ENCODE data around the gene MAD1L1. TPM values are rescaled to one million over a fixed set of nuclear protein-coding genes. Genes with fewer than 3 reads are reported as not detected.
A peak's percentile ranks its signal among the peaks of the same experiment; 100 is the strongest.

MAD1L1 gene
- total RNA-seq, 1 experiment from 2014 or later = 43.8 TPM

DNA sequence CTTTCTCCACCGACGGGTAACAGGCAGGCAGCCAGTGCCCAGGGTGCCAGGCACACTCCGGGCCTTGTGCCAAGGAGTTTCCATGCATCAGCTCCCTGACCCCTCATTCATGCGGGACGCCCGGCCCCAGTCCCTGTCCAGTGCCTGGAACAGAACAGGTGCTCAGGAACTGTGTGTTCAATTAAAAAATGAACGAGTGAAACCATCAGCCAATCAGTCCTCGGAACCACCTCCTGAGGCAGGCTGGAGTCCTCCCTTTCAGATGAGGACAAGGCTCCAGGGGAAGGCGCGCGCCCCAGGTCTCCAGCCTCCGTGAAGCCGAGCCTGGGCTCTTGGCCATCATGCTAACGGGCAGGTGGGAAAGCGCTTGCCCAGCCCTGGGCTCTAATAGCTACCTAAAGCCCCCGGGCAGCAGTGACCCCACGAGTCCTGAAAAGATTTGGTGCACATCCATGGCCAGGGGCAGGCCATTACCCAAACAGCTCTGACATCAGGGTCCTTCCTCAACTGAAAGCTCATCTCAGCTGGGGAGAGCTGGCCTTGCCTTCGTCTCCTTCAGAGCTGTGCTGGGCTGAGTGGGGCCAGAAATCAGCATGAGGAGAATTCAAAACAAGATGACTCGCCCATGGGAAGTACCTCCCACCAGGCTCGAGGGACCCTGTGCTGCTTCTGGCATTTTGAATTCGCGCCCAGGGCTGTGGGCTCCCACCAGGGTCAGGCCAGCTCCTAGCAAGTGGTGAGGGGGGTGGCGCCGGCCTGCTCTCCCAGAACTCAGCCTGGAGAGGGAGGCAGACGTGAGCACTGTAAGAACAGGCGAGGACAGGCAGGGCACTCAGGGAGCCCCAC lies 200.5 kb downstream of the MAD1L1 start:
- H3K4me3 Mint-ChIP-seq = no peak overlapping the region
- DNase-seq (ENCODE audit: low spot score) (no peak), ATAC-seq (0 out of 2 replicates have a peak, but pooled peaks have one; percentile 41)
- CTCF ChIA-PET = interaction anchor here (1.5 kb wide), 1 partner anchor 163 kb away, joined by 4 read pairs; no protein-coding TSS in a partner anchor
- peak overlapping the region; percentile 91 for H3K27ac Mint-ChIP-seq
- H3K36me3 Mint-ChIP-seq = peaks cover 10% of the 10 kb centered on the region
- H3K4me1 Mint-ChIP-seq = peaks cover 12% of the 10 kb centered on the region
- POLR2A ChIA-PET = no interaction called here
- no peaks in the 10 kb centered on the region for H3K27me3 Mint-ChIP-seq (ENCODE audit: low read depth)
- H3K9me3 Mint-ChIP-seq = peaks cover 10% of the 10 kb centered on the region
- TF ChIP-seq, protein P1, sequence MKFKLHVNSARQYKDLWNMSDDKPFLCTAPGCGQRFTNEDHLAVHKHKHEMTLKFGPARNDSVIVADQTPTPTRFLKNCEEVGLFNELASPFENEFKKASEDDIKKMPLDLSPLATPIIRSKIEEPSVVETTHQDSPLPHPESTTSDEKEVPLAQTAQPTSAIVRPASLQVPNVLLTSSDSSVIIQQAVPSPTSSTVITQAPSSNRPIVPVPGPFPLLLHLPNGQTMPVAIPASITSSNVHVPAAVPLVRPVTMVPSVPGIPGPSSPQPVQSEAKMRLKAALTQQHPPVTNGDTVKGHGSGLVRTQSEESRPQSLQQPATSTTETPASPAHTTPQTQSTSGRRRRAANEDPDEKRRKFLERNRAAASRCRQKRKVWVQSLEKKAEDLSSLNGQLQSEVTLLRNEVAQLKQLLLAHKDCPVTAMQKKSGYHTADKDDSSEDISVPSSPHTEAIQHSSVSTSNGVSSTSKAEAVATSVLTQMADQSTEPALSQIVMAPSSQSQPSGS (CRISPR knock-in tag; IDR thresholded peaks at IDR 0.05; ENCODE audit: borderline replicate concordance, low read depth) = no peak

DNA sequence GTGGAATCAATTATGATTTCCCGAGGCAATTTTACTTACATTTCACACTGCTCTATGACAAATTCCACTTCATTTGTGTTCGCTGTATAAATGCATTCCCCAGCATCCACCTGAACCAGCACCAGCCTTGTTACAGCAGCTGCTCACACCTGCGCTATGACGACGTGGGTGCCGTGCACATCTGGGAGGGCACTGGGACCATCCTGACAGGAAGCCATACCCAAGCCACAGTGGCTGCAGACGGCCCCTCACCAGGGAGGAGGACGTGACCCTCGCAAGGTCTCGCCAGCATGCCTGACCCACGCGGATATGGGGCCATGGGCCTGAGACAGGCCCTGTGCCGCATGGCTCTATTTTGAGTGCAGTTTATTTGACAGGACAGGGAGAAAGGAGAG lies 201.3 kb downstream of the MAD1L1 start:
- peaks cover 12% of the 10 kb centered on the region for H3K4me1 Mint-ChIP-seq
- H3K27ac Mint-ChIP-seq = peak overlapping the region; percentile 88
- ATAC-seq (no peak), DNase-seq (ENCODE audit: low spot score) (no peak)
- peaks cover 13% of the 10 kb centered on the region for H3K36me3 Mint-ChIP-seq
- CTCF ChIA-PET = interaction anchor here (1.0 to 1.5 kb wide), 2 partner anchors 9 to 163 kb away, joined by 3 to 4 read pairs; no protein-coding TSS in a partner anchor
- no peaks in the 10 kb centered on the region for H3K27me3 Mint-ChIP-seq (ENCODE audit: low read depth)
- TF ChIP-seq, protein P2, sequence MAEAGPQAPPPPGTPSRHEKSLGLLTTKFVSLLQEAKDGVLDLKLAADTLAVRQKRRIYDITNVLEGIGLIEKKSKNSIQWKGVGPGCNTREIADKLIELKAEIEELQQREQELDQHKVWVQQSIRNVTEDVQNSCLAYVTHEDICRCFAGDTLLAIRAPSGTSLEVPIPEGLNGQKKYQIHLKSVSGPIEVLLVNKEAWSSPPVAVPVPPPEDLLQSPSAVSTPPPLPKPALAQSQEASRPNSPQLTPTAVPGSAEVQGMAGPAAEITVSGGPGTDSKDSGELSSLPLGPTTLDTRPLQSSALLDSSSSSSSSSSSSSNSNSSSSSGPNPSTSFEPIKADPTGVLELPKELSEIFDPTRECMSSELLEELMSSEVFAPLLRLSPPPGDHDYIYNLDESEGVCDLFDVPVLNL (CRISPR knock-in tag; IDR thresholded peaks at IDR 0.05; ENCODE audit: borderline replicate concordance, low read depth) = no peak
- TF ChIP-seq OVOL2 (CRISPR knock-in tag; IDR thresholded peaks at IDR 0.05; ENCODE audit: borderline replicate concordance) = no peak
- TF ChIP-seq TEAD4 (CRISPR knock-in tag; IDR thresholded peaks at IDR 0.05) = no peak
- TF ChIP-seq ZNF232 (CRISPR knock-in tag; IDR thresholded peaks at IDR 0.05) = no peak
- no peak for TF ChIP-seq SOX15 (CRISPR knock-in tag; IDR thresholded peaks at IDR 0.05)
- TF ChIP-seq, protein P1 (CRISPR knock-in tag; IDR thresholded peaks at IDR 0.05; ENCODE audit: borderline replicate concordance, low read depth) = no peak
- POLR2A ChIA-PET = no interaction called here
- no peak overlapping the region for H3K4me3 Mint-ChIP-seq
- H3K9me3 Mint-ChIP-seq = peaks cover 16% of the 10 kb centered on the region

DNA sequence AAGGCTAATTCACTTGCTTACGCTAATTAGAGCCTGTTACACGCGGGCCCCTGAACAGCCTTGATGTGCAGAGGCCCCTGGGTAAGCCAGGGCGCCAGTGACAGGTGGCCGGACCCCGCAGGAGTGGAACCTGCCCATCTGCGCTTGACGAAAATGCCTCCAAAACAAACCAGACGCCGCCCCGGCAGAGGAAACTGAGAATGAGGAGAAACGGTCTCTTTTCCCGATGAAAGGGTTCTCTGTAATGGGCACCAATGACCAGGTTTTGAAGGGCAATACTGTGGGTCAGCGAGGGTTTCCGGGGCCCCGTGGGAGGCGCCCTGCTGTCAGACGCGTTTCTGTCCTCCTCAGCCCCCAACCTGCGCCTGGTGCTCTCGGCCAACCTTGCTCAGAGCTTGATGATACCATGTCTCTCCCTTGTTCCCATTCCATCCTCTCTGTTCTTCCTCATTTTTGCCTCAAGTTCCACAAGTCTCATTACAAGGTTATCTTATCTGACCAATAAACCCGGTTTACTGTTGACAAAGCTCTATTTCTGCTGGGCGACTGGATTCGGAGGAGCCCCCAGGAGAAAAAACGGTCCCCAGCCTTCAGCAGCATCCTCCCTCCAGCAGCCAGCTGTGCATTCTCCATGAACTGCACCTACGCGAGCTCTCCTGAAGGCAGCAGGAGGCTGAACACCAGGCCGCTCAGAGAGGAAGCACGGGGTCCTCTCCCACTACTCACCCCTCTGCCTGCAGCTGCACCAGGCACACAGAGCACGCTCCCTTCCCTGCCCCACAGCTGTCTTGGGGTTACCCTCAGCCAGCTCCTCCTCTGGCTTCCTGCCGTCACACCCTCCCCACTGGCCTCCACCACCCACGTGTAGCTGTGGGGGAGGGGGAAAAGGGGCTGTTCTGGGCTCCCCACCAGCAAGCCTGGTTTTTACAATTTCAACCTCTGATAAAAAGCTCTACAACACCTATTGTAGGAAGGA lies 202.0 kb downstream of the MAD1L1 start:
- Mint-ChIP-seq H3K36me3 (peaks cover 18% of the 10 kb centered on the region), H3K9me3 (peaks cover 22% of the 10 kb centered on the region), H3K4me1 (peaks cover 12% of the 10 kb centered on the region), H3K27me3 (ENCODE audit: low read depth) (no peaks in the 10 kb centered on the region), H3K4me3 (no peak overlapping the region), H3K27ac (0 out of 2 replicates have a peak overlapping the region, but pooled peaks have one; percentile 88)
- TF ChIP-seq, protein P3, sequence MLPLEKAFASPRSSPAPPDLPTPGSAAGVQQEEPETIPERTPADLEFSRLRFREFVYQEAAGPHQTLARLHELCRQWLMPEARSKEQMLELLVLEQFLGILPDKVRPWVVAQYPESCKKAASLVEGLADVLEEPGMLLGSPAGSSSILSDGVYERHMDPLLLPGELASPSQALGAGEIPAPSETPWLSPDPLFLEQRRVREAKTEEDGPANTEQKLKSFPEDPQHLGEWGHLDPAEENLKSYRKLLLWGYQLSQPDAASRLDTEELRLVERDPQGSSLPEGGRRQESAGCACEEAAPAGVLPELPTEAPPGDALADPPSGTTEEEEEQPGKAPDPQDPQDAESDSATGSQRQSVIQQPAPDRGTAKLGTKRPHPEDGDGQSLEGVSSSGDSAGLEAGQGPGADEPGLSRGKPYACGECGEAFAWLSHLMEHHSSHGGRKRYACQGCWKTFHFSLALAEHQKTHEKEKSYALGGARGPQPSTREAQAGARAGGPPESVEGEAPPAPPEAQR (CRISPR knock-in tag; IDR thresholded peaks at IDR 0.05) = no peak
- DNase-seq (ENCODE audit: low spot score) (peak; percentile 10), ATAC-seq (0 out of 2 replicates have a peak, but pooled peaks have one; percentile 26)
- ChIA-PET CTCF (interaction anchor here (1.0 to 1.5 kb wide), 2 partner anchors 10 to 164 kb away, joined by 3 to 4 read pairs; no protein-coding TSS in a partner anchor), POLR2A (interaction anchor here (0.6 kb wide), 1 partner anchor 361 kb away, joined by 5 read pairs; no protein-coding TSS in a partner anchor)

DNA sequence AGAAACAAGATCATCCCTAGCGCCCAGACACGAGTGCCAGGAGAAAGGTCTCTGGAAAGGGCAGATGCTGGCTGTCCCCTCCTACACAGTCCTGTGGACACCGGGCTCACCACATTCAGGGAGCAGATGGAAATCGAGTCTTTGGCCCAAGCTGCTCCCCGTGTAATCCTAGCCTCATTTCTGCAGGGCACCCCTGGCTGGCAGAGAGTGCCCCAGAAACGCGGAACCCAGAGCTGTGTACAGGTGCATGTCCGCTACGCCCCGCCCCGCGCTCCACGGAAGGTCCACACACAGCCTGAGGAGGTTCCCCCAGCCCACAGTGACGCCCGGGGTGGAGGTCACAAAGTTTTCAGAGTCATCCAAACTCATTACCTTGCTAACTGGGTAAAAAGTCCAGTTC lies 202.8 kb downstream of the MAD1L1 start:
- peaks cover 28% of the 10 kb centered on the region for H3K9me3 Mint-ChIP-seq
- no peak for TF ChIP-seq NFYB (CRISPR knock-in tag; conservative IDR thresholded peaks at IDR 0.05; ENCODE audit: low read depth)
- TF ChIP-seq, protein P4, sequence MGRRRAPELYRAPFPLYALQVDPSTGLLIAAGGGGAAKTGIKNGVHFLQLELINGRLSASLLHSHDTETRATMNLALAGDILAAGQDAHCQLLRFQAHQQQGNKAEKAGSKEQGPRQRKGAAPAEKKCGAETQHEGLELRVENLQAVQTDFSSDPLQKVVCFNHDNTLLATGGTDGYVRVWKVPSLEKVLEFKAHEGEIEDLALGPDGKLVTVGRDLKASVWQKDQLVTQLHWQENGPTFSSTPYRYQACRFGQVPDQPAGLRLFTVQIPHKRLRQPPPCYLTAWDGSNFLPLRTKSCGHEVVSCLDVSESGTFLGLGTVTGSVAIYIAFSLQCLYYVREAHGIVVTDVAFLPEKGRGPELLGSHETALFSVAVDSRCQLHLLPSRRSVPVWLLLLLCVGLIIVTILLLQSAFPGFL (CRISPR knock-in tag; IDR thresholded peaks at IDR 0.05; ENCODE audit: borderline replicate concordance) = no peak
- TF ChIP-seq, protein P2 (CRISPR knock-in tag; IDR thresholded peaks at IDR 0.05; ENCODE audit: borderline replicate concordance, low read depth) = no peak
- TF ChIP-seq, protein P5, sequence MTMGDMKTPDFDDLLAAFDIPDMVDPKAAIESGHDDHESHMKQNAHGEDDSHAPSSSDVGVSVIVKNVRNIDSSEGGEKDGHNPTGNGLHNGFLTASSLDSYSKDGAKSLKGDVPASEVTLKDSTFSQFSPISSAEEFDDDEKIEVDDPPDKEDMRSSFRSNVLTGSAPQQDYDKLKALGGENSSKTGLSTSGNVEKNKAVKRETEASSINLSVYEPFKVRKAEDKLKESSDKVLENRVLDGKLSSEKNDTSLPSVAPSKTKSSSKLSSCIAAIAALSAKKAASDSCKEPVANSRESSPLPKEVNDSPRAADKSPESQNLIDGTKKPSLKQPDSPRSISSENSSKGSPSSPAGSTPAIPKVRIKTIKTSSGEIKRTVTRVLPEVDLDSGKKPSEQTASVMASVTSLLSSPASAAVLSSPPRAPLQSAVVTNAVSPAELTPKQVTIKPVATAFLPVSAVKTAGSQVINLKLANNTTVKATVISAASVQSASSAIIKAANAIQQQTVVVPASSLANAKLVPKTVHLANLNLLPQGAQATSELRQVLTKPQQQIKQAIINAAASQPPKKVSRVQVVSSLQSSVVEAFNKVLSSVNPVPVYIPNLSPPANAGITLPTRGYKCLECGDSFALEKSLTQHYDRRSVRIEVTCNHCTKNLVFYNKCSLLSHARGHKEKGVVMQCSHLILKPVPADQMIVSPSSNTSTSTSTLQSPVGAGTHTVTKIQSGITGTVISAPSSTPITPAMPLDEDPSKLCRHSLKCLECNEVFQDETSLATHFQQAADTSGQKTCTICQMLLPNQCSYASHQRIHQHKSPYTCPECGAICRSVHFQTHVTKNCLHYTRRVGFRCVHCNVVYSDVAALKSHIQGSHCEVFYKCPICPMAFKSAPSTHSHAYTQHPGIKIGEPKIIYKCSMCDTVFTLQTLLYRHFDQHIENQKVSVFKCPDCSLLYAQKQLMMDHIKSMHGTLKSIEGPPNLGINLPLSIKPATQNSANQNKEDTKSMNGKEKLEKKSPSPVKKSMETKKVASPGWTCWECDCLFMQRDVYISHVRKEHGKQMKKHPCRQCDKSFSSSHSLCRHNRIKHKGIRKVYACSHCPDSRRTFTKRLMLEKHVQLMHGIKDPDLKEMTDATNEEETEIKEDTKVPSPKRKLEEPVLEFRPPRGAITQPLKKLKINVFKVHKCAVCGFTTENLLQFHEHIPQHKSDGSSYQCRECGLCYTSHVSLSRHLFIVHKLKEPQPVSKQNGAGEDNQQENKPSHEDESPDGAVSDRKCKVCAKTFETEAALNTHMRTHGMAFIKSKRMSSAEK (CRISPR knock-in tag; IDR thresholded peaks at IDR 0.05; ENCODE audit: borderline replicate concordance) = no peak

More for the DNA sequence above, 202.8 kb downstream of the MAD1L1 start:
- H3K4me1 Mint-ChIP-seq = peaks cover 12% of the 10 kb centered on the region
- ChIA-PET POLR2A (interaction anchor here (0.6 kb wide), 1 partner anchor 361 kb away, joined by 5 read pairs; no protein-coding TSS in a partner anchor), CTCF (no interaction called here)
- no peak for ATAC-seq
- H3K4me3 Mint-ChIP-seq = no peak overlapping the region
- H3K27me3 Mint-ChIP-seq (ENCODE audit: low read depth) = no peaks in the 10 kb centered on the region
- peak; percentile 7 for DNase-seq (ENCODE audit: low spot score)
- H3K36me3 Mint-ChIP-seq = peaks cover 24% of the 10 kb centered on the region
- H3K27ac Mint-ChIP-seq = no peak overlapping the region
